KMS-11 (cell line): ENCODE measurements around the gene SVEP1.

Experiments used
- H2AFZ ChIP-seq: fragments of 200-600 bp; sonication (generic); 2 replicates; pipeline ENCODE4 v1.6.1; 2016; ENCODE audit warnings: antibody characterized with exemption, mixed run types, low read depth
- H3K27ac ChIP-seq: fragments of 200-600 bp; sonication (generic); 2 replicates; pipeline ENCODE4 v1.6.1; 2016; ENCODE audit warnings: mild to moderate bottlenecking, mixed run types
- H3K27me3 ChIP-seq: fragments of 200-600 bp; sonication (generic); 2 replicates; pipeline ENCODE4 v1.6.1; 2017; ENCODE audit warnings: mild to moderate bottlenecking, low read depth, mixed run types, moderate library complexity; ENCODE audit not compliant: insufficient read depth
- H3K36me3 ChIP-seq: fragments of 200-600 bp; sonication (generic); 2 replicates; pipeline ENCODE4 v1.6.1; 2017; ENCODE audit warnings: mild to moderate bottlenecking, mixed run types; ENCODE audit not compliant: insufficient read depth
- H3K4me1 ChIP-seq: fragments of 200-600 bp; sonication (generic); 2 replicates; pipeline ENCODE4 v1.6.1; 2016; ENCODE audit warnings: mild to moderate bottlenecking, low read depth, mixed run types; ENCODE audit not compliant: poor library complexity, severe bottlenecking
- H3K4me2 ChIP-seq: fragments of 200-600 bp; sonication (generic); 2 replicates; pipeline ENCODE4 v1.7.0; 2016; ENCODE audit warnings: mild to moderate bottlenecking, mixed run types
- H3K4me3 ChIP-seq: fragments of 200-600 bp; sonication (generic); IDR thresholded peaks from 2 replicates; pipeline ENCODE4 v1.6.1; 2017; ENCODE audit warnings: low read depth, low read length, mixed read lengths; ENCODE audit not compliant: insufficient read depth
- H3K79me2 ChIP-seq: fragments of 200-600 bp; sonication (generic); 2 replicates; pipeline ENCODE4 v1.6.1; 2016; ENCODE audit warnings: low read depth, mixed run types; ENCODE audit not compliant: insufficient read depth
- H3K9ac ChIP-seq: fragments of 200-600 bp; sonication (generic); 2 replicates; pipeline ENCODE4 v1.6.1; 2016; ENCODE audit warnings: mild to moderate bottlenecking, mixed run types
- H4K20me1 ChIP-seq: fragments of 200-600 bp; sonication (generic); 2 replicates; pipeline ENCODE4 v1.6.1; 2016; ENCODE audit warnings: mild to moderate bottlenecking, mixed run types; ENCODE audit not compliant: insufficient read depth
- CTCF ChIP-seq: fragments of 200-600 bp; sonication (generic); conservative IDR thresholded peaks from 2 replicates; pipeline ENCODE4 v1.6.1; 2017; ENCODE audit warnings: low read depth, mild to moderate bottlenecking, antibody characterized with exemption, low read length, moderate library complexity, mixed read lengths

Gene SVEP1

GRCh38 chr9:110391826-110392485 lies 187.6 kb downstream of the SVEP1 start:
- Histone ChIP-seq H3K4me3 (no peak overlapping the region), H3K9ac (no peak overlapping the region), H3K4me1 (no peaks in the 10 kb centered on the region), H3K27me3 (no peaks in the 10 kb centered on the region), H3K4me2 (no peak overlapping the region), H3K27ac (no peak overlapping the region), H3K79me2 (no peaks in the 10 kb centered on the region), H4K20me1 (no peaks in the 10 kb centered on the region), H2AFZ (no peak overlapping the region), H3K36me3 (no peaks in the 10 kb centered on the region)
- TF ChIP-seq CTCF, result no peak

GRCh38 chr9:110389148-110389750 lies 190.3 kb downstream of the SVEP1 start:
- Histone ChIP-seq H3K4me2 (no peak overlapping the region), H4K20me1 (no peaks in the 10 kb centered on the region), H3K4me1 (no peaks in the 10 kb centered on the region), H3K27ac (no peak overlapping the region), H3K9ac (no peak overlapping the region), H3K36me3 (no peaks in the 10 kb centered on the region), H3K79me2 (no peaks in the 10 kb centered on the region), H2AFZ (no peak overlapping the region), H3K27me3 (no peaks in the 10 kb centered on the region), H3K4me3 (no peak overlapping the region)
- TF ChIP-seq CTCF, result no peak

- H3K27me3 ChIP-seq, result no peaks in the 10 kb centered on the region
- no peak overlapping the region for H3K9ac ChIP-seq
- no peaks in the 10 kb centered on the region for H4K20me1 ChIP-seq
- no peak overlapping the region for H2AFZ ChIP-seq
- H3K36me3 ChIP-seq, result no peaks in the 10 kb centered on the region
- no peaks in the 10 kb centered on the region for H3K4me1 ChIP-seq
- H3K79me2 ChIP-seq, result no peaks in the 10 kb centered on the region
- H3K4me2 ChIP-seq, result no peak overlapping the region
- H3K4me3 ChIP-seq, result no peak overlapping the region
- no peak overlapping the region for H3K27ac ChIP-seq
- no peak for TF ChIP-seq CTCF
Measured at GRCh38 chr9:110383491-110383890, 196.1 kb downstream of the SVEP1 start.

GRCh38 chr9:110382731-110383130 lies 196.8 kb downstream of the SVEP1 start:
- no peak overlapping the region for H2AFZ ChIP-seq
- H3K4me1 ChIP-seq, result no peaks in the 10 kb centered on the region
- H3K36me3 ChIP-seq, result no peaks in the 10 kb centered on the region
- no peak for TF ChIP-seq CTCF
- no peaks in the 10 kb centered on the region for H3K79me2 ChIP-seq
- H3K4me2 ChIP-seq, result no peak overlapping the region
- no peaks in the 10 kb centered on the region for H3K27me3 ChIP-seq
- no peak overlapping the region for H3K9ac ChIP-seq
- H3K4me3 ChIP-seq, result no peak overlapping the region
- H3K27ac ChIP-seq, result no peak overlapping the region
- no peaks in the 10 kb centered on the region for H4K20me1 ChIP-seq
